GM10266 (cell line): ENCODE measurements around the gene CA12.

Source experiments
- DNase-seq: peaks from one replicate; pipeline ENCODE4 v3.0.0; 2012; ENCODE audit errors: extremely low spot score
- TF ChIP-seq, protein P1 (sequence below): IDR thresholded peaks from 2 replicates; pipeline ENCODE4 v1.5.1; 2012; ENCODE audit warnings: mild to moderate bottlenecking, low read depth; ENCODE audit not compliant: control insufficient read depth, insufficient read depth; ENCODE audit errors: missing control alignments

The CA12 gene

DNA sequence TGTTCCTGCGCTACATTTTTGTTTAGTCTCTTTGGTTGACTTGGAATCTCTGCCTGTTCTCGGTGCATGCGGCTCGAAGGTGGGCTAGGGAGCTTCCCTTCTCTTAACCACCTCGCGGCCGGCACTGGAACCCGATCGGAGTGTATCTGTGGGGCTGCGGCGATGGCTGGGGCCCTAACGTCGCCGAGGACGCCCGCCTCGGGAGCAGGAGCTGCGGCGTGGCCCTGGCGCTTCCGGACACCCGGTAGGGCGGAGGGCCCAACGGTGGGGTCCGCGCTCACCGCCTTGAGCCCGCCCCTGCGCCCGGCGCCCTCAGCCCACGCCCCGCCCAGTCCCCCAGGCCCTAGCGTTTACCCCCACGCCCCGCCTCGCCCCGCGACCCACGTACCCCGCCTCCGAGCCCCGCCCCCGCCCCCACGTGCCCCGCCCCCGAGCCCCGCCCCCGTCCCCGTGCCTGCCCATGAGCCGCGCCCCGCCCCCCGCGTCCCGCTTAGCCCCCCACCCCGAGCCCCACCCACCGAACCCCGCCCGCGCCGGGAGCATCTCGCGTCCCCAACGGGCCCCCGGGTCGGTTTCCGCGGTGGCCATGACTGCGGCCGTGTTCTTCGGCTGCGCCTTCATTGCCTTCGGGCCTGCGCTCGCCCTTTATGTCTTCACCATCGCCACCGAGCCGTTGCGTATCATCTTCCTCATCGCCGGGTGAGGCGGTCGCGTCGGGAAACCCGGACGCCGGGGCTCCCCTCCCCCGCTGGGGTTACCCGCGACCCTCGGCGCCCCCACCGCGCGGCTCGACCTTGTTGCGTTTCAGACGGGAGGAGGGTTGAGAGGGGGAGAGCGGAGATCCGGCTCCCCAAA lies 104.4 kb downstream of the CA12 start, which contains the start of gene APH1B:
Gene APH1B (plus strand): TSS at position 568 of the 855 bp plus-strand sequence. CDS start 19 bp downstream, at position 587.
- TF ChIP-seq, protein P1, sequence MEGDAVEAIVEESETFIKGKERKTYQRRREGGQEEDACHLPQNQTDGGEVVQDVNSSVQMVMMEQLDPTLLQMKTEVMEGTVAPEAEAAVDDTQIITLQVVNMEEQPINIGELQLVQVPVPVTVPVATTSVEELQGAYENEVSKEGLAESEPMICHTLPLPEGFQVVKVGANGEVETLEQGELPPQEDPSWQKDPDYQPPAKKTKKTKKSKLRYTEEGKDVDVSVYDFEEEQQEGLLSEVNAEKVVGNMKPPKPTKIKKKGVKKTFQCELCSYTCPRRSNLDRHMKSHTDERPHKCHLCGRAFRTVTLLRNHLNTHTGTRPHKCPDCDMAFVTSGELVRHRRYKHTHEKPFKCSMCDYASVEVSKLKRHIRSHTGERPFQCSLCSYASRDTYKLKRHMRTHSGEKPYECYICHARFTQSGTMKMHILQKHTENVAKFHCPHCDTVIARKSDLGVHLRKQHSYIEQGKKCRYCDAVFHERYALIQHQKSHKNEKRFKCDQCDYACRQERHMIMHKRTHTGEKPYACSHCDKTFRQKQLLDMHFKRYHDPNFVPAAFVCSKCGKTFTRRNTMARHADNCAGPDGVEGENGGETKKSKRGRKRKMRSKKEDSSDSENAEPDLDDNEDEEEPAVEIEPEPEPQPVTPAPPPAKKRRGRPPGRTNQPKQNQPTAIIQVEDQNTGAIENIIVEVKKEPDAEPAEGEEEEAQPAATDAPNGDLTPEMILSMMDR, result no peak
- peak; percentile 90 for DNase-seq

DNA sequence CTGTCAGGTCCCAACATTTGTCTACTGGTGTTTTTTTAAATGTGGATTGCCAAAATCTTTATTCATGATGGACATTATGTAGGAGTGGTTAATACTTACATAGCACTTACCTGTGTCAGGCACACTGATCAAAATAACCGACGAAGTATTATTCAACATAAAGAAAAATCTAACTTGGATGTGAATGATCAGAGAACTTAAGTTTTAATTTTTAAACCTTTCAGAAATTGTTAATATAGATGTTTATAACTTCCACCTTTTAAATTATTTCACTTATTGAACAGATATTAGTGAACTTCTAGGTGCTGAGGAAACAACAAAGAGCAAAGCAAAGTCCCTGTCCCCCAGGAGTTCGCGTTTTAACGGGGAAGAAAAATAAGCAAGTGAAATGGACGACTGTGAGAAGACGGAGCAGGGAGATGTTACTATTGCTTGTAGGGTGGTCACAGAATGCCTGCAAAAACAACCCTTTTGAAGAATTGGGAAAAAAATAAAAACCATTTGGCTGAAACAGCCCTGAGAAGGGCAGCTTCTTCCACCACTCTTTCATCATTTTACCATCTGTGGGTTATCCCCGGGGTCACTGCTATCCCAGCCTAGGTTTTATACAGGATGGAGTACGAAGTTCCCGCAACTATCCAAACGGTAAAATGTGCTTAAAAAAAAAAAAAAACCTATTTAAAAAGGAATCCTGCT lies 105.2 kb downstream of the CA12 start:
- TF ChIP-seq, protein P1, result no peak
- no peak for DNase-seq

DNA sequence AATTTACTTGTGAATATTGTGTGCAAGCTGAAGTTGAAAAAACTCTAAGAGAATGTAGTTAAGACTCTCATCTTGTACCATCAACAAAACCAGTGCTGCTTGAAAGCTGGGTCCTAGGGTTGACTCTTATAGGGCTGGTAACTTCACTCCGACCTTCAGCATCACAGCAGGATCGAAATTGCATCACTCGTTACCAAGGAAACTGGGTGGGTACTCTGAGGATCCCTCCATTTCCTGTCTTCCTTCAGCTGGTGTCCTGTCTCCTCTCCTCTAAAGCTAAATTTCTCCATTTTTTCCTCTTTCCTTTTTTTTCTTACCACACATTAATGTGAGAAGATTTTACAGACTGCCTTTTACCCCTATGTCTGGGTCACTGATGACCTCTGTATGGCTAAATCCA lies 107.2 kb downstream of the CA12 start:
- TF ChIP-seq, protein P1, result no peak

More for the DNA sequence above, 107.2 kb downstream of the CA12 start:
- no peak for DNase-seq
